ENCODE measurements around the gene TMEM179B. TPM values are rescaled to one million over a fixed set of nuclear protein-coding genes. Genes with fewer than 3 reads are reported as not detected.
A peak's percentile ranks its signal among the peaks of the same experiment; 100 is the strongest.

TMEM179B gene
- total and polyA plus RNA-seq, 5 donors from 2014 or later = 26.3 to 172 (median 151) TPM

DNA sequence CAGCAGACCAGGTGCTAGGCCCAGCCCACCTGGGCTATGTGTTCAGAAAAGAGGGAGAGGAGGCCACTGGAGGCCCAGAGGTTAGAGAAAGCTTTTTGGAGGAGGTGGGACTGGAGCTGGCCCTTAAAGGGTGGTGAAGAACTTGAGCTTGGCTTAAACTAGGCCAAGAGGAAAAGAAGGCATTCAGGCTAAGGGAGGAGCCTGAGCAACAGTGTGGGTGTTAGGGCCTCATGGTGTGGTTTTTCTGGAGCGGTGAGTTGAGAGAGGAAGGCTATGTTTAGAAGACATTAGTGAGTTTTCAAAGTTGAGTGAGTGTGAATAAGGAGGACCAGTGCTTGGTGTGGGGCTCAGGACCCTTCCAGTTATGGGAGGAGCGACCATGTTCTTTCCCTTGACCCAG is 9.8 kb upstream of the TMEM179B start:
- H3K4me3 ChIP-seq (ENCODE audit: low read depth, low read length) = no peak overlapping the region
- Mint-ChIP-seq H3K4me1 (peaks cover 0 to 6% (median 3%) of the 10 kb centered on the region in 4 donors), H3K9me3 (no peaks in the 10 kb centered on the region), H3K27me3 (no peaks in the 10 kb centered on the region), H3K4me3 (no peak overlapping the region), H3K27ac (peak overlapping the region in 2 of 3 donors; percentile 56), H3K36me3 (peaks cover 22% of the 10 kb centered on the region)
- no peaks in the 10 kb centered on the region for H3K4me1 ChIP-seq (ENCODE audit: control insufficient read depth, insufficient read depth, low read length, poor library complexity, severe bottlenecking)
- H3K27ac ChIP-seq (ENCODE audit: insufficient read depth, low read length, poor library complexity, severe bottlenecking) = no peak overlapping the region
- no peaks in the 10 kb centered on the region for H3K27me3 ChIP-seq (ENCODE audit: control insufficient read depth, insufficient read depth, low read length)
- DNase-seq (no peak), ATAC-seq (ENCODE audit: low read depth in 2 of 2) (no peak)
- H3K9me3 ChIP-seq (ENCODE audit: control insufficient read depth in 2 of 2, low read length in 2 of 2) = no peaks in the 10 kb centered on the region
- H3K36me3 ChIP-seq (ENCODE audit: control insufficient read depth, insufficient read depth, low read length) = peaks cover 15% of the 10 kb centered on the region

DNA sequence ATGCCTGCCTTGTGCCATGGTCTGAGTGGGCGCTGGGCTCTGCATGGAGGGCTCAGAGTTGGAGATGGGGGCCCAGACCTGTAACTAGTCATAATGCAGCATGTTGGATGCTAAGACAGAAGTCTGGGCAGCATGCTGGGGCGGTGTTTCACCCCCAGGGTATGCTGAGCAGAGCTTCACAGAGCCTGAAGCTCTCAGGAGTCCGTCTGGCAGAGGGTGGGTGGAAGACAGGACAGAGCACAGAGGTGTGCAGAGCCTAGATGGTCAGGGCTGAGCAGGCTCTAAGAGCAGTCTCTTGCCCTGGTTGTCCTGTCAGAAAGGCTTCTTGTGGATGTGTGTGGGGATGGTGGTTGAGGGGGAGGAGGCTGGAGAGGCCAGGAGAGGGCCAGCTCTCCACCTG is 8.8 kb upstream of the TMEM179B start:
- Histone ChIP-seq H3K9me3 (ENCODE audit: control insufficient read depth in 2 of 2, low read length in 2 of 2) (no peaks in the 10 kb centered on the region), H3K4me3 (ENCODE audit: low read depth, low read length) (no peak overlapping the region), H3K4me1 (ENCODE audit: control insufficient read depth, insufficient read depth, low read length, poor library complexity, severe bottlenecking) (no peaks in the 10 kb centered on the region), H3K27ac (ENCODE audit: insufficient read depth, low read length, poor library complexity, severe bottlenecking) (no peak overlapping the region), H3K27me3 (ENCODE audit: control insufficient read depth, insufficient read depth, low read length) (no peaks in the 10 kb centered on the region), H3K36me3 (ENCODE audit: control insufficient read depth, insufficient read depth, low read length) (peaks cover 16% of the 10 kb centered on the region)
- Mint-ChIP-seq H3K4me1 (peaks cover 0 to 12% (median 3%) of the 10 kb centered on the region in 4 donors), H3K4me3 (no peak overlapping the region), H3K27ac (no peak overlapping the region), H3K9me3 (no peaks in the 10 kb centered on the region), H3K27me3 (no peaks in the 10 kb centered on the region), H3K36me3 (peaks cover 29% of the 10 kb centered on the region)
- ATAC-seq (ENCODE audit: low read depth in 2 of 2) (no peak), DNase-seq (no peak)

DNA sequence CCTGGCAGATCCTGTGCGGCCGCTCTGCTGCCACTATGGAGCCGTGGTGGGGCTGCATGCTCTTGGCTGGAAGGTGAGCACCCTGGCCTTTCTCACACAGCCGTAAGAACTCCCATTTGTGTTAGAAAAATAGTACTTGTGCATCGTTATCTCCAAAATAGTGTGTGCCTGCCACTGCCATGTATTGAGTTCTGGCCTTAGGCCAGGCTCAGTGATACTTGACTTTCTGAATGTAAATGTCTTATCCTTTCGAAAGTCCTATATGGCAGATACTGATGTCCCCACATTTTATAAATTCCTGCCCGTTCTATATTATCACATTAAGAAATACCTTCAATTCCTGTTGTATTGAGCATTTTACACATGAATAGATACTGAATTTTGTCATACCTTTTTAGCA is 4.4 kb upstream of the TMEM179B start:
- H3K27me3 Mint-ChIP-seq = no peaks in the 10 kb centered on the region
- H3K36me3 Mint-ChIP-seq = peaks cover 14% of the 10 kb centered on the region
- Histone ChIP-seq H3K27me3 (ENCODE audit: control insufficient read depth, insufficient read depth, low read length) (no peaks in the 10 kb centered on the region), H3K9me3 (ENCODE audit: control insufficient read depth in 2 of 2, low read length in 2 of 2) (no peaks in the 10 kb centered on the region), H3K36me3 (ENCODE audit: control insufficient read depth, insufficient read depth, low read length) (peaks cover 5% of the 10 kb centered on the region), H3K4me3 (ENCODE audit: low read depth, low read length) (no peak overlapping the region), H3K27ac (ENCODE audit: insufficient read depth, low read length, poor library complexity, severe bottlenecking) (no peak overlapping the region), H3K4me1 (ENCODE audit: control insufficient read depth, insufficient read depth, low read length, poor library complexity, severe bottlenecking) (peaks cover 12% of the 10 kb centered on the region)
- H3K4me1 Mint-ChIP-seq = peaks cover 8 to 18% (median 14%) of the 10 kb centered on the region in 4 donors
- ATAC-seq (ENCODE audit: low read depth in 2 of 2) (no peak), DNase-seq (no peak)
- no peaks in the 10 kb centered on the region for H3K9me3 Mint-ChIP-seq
- H3K27ac Mint-ChIP-seq = peak overlapping the region in 2 of 3 donors; percentile 25 to 35
- H3K4me3 Mint-ChIP-seq = peak overlapping the region in 1 of 4 donors; percentile 38

DNA sequence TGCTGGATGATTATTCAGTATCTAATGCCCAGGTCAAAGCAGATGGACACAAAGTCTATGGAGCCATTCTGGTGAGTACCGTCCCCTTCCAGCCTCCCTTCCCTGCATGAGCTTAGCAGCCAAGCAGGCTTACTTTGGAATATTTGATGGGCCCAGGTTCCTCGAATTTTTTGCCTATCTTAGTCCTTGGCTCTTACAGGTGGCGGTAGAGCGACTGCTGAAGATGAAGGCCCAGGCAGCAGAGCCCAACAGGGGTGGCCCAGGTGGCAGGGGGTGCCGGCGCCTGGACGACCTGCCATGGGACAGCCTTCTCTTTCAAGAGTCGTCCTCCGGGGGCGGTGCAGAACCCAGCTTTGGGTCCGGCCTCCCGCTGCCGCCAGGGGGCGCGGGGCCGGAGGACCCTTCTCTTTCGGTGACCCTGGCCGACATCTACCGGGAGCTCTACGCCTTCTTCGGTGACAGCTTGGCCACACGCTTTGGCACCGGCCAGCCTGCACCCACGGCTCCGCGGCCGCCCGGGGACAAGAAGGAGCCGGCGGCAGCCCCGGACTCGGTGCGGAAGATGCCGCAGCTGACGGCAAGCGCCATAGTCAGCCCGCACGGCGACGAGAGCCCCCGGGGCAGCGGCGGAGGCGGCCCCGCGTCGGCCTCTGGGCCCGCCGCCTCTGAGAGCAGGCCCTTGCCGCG is 741 bp upstream of the TMEM179B start:
- Mint-ChIP-seq H3K4me3 (peak overlapping the region; percentile 86 to 95 (median 90)), H3K36me3 (peaks cover 7% of the 10 kb centered on the region), H3K9me3 (no peaks in the 10 kb centered on the region)

DNA sequence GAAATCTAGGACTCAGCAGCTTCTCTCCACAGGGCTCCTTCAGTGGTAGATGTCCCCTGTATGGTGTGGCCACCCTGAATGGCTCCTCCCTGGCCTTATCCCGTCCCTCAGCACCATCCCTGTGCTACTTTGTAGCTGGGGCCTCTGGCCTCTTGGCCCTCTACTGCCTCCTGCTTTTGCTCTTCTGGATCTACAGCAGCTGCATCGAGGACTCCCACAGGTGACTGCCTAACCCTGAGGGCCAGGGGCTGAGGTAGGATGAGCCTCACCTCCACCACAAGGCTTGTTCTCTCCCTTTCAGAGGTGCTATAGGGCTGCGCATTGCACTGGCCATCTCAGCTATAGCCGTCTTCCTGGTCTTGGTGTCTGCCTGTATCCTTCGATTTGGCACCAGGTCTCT is 1.8 kb downstream of the TMEM179B start:
- DNase-seq (no peak), ATAC-seq (ENCODE audit: low read depth in 2 of 2) (no peak)
- H3K4me1 ChIP-seq (ENCODE audit: control insufficient read depth, insufficient read depth, low read length, poor library complexity, severe bottlenecking) = peaks cover 52% of the 10 kb centered on the region
- H3K9me3 ChIP-seq (ENCODE audit: control insufficient read depth in 2 of 2, low read length in 2 of 2) = no peaks in the 10 kb centered on the region
- H3K4me3 ChIP-seq (ENCODE audit: low read depth, low read length) = no peak overlapping the region
- H3K4me1 Mint-ChIP-seq = peaks cover 13 to 64% (median 42%) of the 10 kb centered on the region in 4 donors
- H3K9me3 Mint-ChIP-seq = no peaks in the 10 kb centered on the region
- peak overlapping the region; percentile 94 for H3K27ac ChIP-seq (ENCODE audit: insufficient read depth, low read length, poor library complexity, severe bottlenecking)
- H3K36me3 ChIP-seq (ENCODE audit: control insufficient read depth, insufficient read depth, low read length) = peaks cover 30% of the 10 kb centered on the region
- no peaks in the 10 kb centered on the region for H3K27me3 ChIP-seq (ENCODE audit: control insufficient read depth, insufficient read depth, low read length)
- H3K36me3 Mint-ChIP-seq = peaks cover 9% of the 10 kb centered on the region
- peak overlapping the region; percentile 95 to 99 (median 96) for H3K4me3 Mint-ChIP-seq
- no peaks in the 10 kb centered on the region for H3K27me3 Mint-ChIP-seq
- peak overlapping the region; percentile 49 to 98 (median 79) for H3K27ac Mint-ChIP-seq

More for the DNA sequence above, 741 bp upstream of the TMEM179B start:
- Histone ChIP-seq H3K4me1 (ENCODE audit: control insufficient read depth, insufficient read depth, low read length, poor library complexity, severe bottlenecking) (peaks cover 43% of the 10 kb centered on the region), H3K27me3 (ENCODE audit: control insufficient read depth, insufficient read depth, low read length) (no peaks in the 10 kb centered on the region), H3K36me3 (ENCODE audit: control insufficient read depth, insufficient read depth, low read length) (peaks cover 19% of the 10 kb centered on the region), H3K4me3 (ENCODE audit: low read depth, low read length) (peak overlapping the region; percentile 65), H3K27ac (ENCODE audit: insufficient read depth, low read length, poor library complexity, severe bottlenecking) (peak overlapping the region; percentile 94), H3K9me3 (ENCODE audit: control insufficient read depth in 2 of 2, low read length in 2 of 2) (no peaks in the 10 kb centered on the region)
- Mint-ChIP-seq H3K4me1 (peaks cover 8 to 54% (median 36%) of the 10 kb centered on the region in 4 donors), H3K27ac (peak overlapping the region; percentile 94 to 98 (median 94)), H3K27me3 (no peaks in the 10 kb centered on the region)
- DNase-seq (peak; percentile 78 to 88 (median 85)), ATAC-seq (ENCODE audit: low read depth in 2 of 2) (peak; percentile 65 to 73)

DNA sequence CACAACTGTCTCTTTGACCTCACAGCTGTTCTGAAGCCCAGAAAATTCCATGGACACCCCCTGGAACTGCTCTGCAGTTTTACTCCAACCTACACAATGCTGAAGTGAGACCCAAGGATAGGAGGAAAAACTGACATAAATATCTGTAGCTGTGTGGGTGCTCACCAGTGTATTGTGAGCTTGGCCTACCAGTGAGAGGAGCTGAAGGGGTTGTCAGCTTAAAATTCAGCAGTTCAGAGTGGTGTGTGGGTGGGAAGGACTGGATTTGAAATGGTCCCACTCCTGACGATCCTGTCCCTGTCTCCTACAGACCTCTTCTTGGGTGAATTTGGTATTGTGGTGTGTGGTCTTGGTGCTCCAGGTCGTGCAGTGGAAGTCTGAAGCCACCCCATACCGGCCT is 2.4 kb downstream of the TMEM179B start:
- DNase-seq = no peak
- Mint-ChIP-seq H3K36me3 (peaks cover 14% of the 10 kb centered on the region), H3K27me3 (no peaks in the 10 kb centered on the region), H3K9me3 (no peaks in the 10 kb centered on the region), H3K4me3 (peak overlapping the region; percentile 90 to 99 (median 96)), H3K27ac (peak overlapping the region; percentile 52 to 98 (median 94)), H3K4me1 (peaks cover 13 to 68% (median 44%) of the 10 kb centered on the region in 4 donors)
- no peak overlapping the region for H3K4me3 ChIP-seq (ENCODE audit: low read depth, low read length)
- H3K9me3 ChIP-seq (ENCODE audit: control insufficient read depth in 2 of 2, low read length in 2 of 2) = no peaks in the 10 kb centered on the region
- no peak for ATAC-seq (ENCODE audit: low read depth in 2 of 2)
- H3K27me3 ChIP-seq (ENCODE audit: control insufficient read depth, insufficient read depth, low read length) = no peaks in the 10 kb centered on the region
- peaks cover 52% of the 10 kb centered on the region for H3K4me1 ChIP-seq (ENCODE audit: control insufficient read depth, insufficient read depth, low read length, poor library complexity, severe bottlenecking)
- H3K27ac ChIP-seq (ENCODE audit: insufficient read depth, low read length, poor library complexity, severe bottlenecking) = peak overlapping the region; percentile 94
- peaks cover 36% of the 10 kb centered on the region for H3K36me3 ChIP-seq (ENCODE audit: control insufficient read depth, insufficient read depth, low read length)

DNA sequence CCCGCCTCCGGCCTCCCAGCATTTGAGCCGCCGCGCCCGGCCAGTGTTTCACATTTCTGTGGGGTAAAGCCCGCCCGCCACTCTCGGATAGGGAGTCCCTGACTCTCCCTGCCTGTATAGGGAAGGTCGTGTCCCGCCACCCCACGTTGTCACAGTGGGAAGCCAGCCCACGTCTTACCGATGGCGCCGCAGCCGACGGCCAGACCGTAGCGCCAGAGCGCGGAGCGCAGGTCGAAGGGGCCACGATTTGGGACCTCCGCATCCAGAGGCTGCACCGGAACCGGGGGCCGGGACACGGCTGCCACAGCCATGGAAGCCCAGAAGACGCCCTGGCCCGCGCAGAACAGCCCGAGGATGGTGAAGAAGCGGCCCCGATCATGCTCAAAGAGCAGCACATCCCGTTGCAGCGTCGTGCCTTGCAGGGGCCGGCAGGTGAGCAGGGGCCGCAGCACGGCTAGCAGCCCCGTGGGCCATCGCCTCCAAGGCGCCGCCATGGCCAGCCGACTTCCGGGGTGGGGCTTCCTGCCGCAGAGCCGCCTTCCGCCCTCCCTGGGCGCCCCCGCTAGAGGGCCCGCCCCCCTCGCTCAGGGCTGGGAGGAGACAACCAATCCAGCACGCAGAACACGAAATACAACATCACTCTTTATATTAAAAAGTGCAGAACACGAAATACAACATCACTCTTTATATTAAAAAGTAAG is 4.4 kb downstream of the TMEM179B start, which contains the start of gene TMEM223:
TMEM223 (minus strand) TSS at position 506 of the 701 bp plus-strand sequence; CDS start at position 494, 12 bp downstream.
- H3K9me3 ChIP-seq (ENCODE audit: control insufficient read depth in 2 of 2, low read length in 2 of 2) = no peaks in the 10 kb centered on the region
- H3K4me3 Mint-ChIP-seq = peak within 1 kb of the TSS; percentile 90 to 97 (median 96)
- H3K27ac ChIP-seq (ENCODE audit: insufficient read depth, low read length, poor library complexity, severe bottlenecking) = peak within 1 kb of the TSS; percentile 80
- H3K4me3 ChIP-seq (ENCODE audit: low read depth, low read length) = peak within 1 kb of the TSS; percentile 70
- H3K27me3 ChIP-seq (ENCODE audit: control insufficient read depth, insufficient read depth, low read length) = no peaks in the 10 kb centered on the region
- H3K36me3 Mint-ChIP-seq = peaks cover 28% of the 10 kb centered on the region
- H3K27me3 Mint-ChIP-seq = no peaks in the 10 kb centered on the region
- H3K27ac Mint-ChIP-seq = peak within 1 kb of the TSS; percentile 91 to 98 (median 94)
- peak; percentile 85 to 92 (median 88) for DNase-seq
- H3K36me3 ChIP-seq (ENCODE audit: control insufficient read depth, insufficient read depth, low read length) = peaks cover 55% of the 10 kb centered on the region
- ATAC-seq (ENCODE audit: low read depth in 2 of 2) = peak; percentile 77
- peaks cover 43% of the 10 kb centered on the region for H3K4me1 ChIP-seq (ENCODE audit: control insufficient read depth, insufficient read depth, low read length, poor library complexity, severe bottlenecking)
- no peaks in the 10 kb centered on the region for H3K9me3 Mint-ChIP-seq
- peaks cover 5 to 62% (median 41%) of the 10 kb centered on the region in 4 donors for H3K4me1 Mint-ChIP-seq
